HG03159 (cell line): ENCODE measurements around the gene OR2W1.

Experiments used
- ATAC-seq: cut with Tn5 transposase; IDR thresholded peaks from one replicate; pipeline ENCODE4 v1.9.1; 2021; ENCODE audit warnings: mild to moderate bottlenecking, moderate library complexity; ENCODE audit not compliant: unreplicated experiment

Gene OR2W1

GRCh38 chr6:29005183-29005885, 39.6 kb downstream of the OR2W1 start, which contains the start of gene ZNF311:
TSS of gene ZNF311 (minus strand) at chr6:29005315. CDS start at chr6:29003954, 1,361 bp downstream.
- ATAC-seq: no peak

GRCh38 chr6:28996844-28997510, 48.0 kb downstream of the OR2W1 start:
- ATAC-seq: no peak

GRCh38 chr6:28995093-28995650, 49.8 kb downstream of the OR2W1 start:
- no peak for ATAC-seq
